Measurements from ENCODE around the gene MOG. TPM values are rescaled to one million over a fixed set of nuclear protein-coding genes. Genes with fewer than 3 reads are reported as not detected.

Gene MOG
- total RNA-seq, 2 experiments from 2014 or later = not detected

GRCh38 chr6:29674008-29674407 is 17.1 kb downstream of the MOG start:
- Histone ChIP-seq H3K79me2 (ENCODE audit: insufficient read depth, low read depth, low read length) (no peaks in the 10 kb centered on the region), H3K36me3 (ENCODE audit: insufficient read depth, low read length) (no peaks in the 10 kb centered on the region), H3K4me1 (ENCODE audit: insufficient read depth, low read length, poor library complexity, severe bottlenecking) (no peaks in the 10 kb centered on the region), H3K9me2 (ENCODE audit: insufficient read depth, low read length) (no peaks in the 10 kb centered on the region), H3K4me3 (ENCODE audit: low read depth, low read length, poor library complexity, severe bottlenecking) (no peak overlapping the region), H4K20me1 (ENCODE audit: insufficient read depth, low read length) (no peaks in the 10 kb centered on the region), H3K27ac (ENCODE audit: low read depth, low read length, poor library complexity, severe bottlenecking) (no peak overlapping the region), H3K4me2 (ENCODE audit: low read length) (no peak overlapping the region), H2AFZ (ENCODE audit: low read length) (no peak overlapping the region), H3K9me3 (ENCODE audit: low read length) (no peaks in the 10 kb centered on the region)
- intact Hi-C loops (cut with micrococcal nuclease; ENCODE audit: unreplicated experiment) = no loop called here
- BruUV-seq (replicated peaks) = no TSS peak
- TF ChIP-seq CTCF (conservative IDR thresholded peaks at IDR 0.05; ENCODE audit: low read length) = no peak
- POLR2A ChIA-PET = no interaction called here
- DNase-seq (ENCODE audit: low spot score) = no peak
- CTCF ChIA-PET (ENCODE audit: unreplicated experiment) = no interaction called here

DNA sequence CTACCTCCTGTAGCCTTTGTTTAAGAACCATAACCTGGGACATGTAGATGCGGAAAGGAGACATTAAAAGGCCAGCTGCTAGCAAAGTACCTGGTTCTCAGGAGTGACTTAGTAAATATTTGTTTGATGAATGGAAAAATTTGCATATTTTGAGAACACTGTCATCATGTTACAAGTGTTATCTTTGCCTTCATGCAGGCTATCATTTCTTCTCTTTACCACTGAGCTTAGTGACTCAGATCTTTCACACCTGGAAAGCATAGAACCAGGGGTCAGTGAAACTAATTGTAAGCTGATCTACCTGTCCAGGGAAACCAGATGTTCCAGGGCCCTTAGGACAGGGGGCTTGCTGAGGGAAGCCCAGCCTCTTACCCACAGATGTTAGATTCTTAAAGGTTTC is 18.7 kb downstream of the MOG start:
- no TSS peak for BruUV-seq (replicated peaks)
- no peaks in the 10 kb centered on the region for H3K9me3 ChIP-seq (ENCODE audit: low read length)
- no peaks in the 10 kb centered on the region for H3K79me2 ChIP-seq (ENCODE audit: insufficient read depth, low read depth, low read length)
- H4K20me1 ChIP-seq (ENCODE audit: insufficient read depth, low read length) = no peaks in the 10 kb centered on the region
- no peaks in the 10 kb centered on the region for H3K36me3 ChIP-seq (ENCODE audit: insufficient read depth, low read length)
- intact Hi-C loops (cut with micrococcal nuclease; ENCODE audit: unreplicated experiment) = no loop called here
- H3K4me2 ChIP-seq (ENCODE audit: low read length) = no peak overlapping the region
- H3K4me3 ChIP-seq (ENCODE audit: low read depth, low read length, poor library complexity, severe bottlenecking) = no peak overlapping the region
- no peak for DNase-seq (ENCODE audit: low spot score)
- ChIA-PET POLR2A (no interaction called here), CTCF (ENCODE audit: unreplicated experiment) (no interaction called here)
- no peak overlapping the region for H3K27ac ChIP-seq (ENCODE audit: low read depth, low read length, poor library complexity, severe bottlenecking)
- H3K9me2 ChIP-seq (ENCODE audit: insufficient read depth, low read length) = no peaks in the 10 kb centered on the region
- no peak overlapping the region for H2AFZ ChIP-seq (ENCODE audit: low read length)
- no peak for TF ChIP-seq CTCF (conservative IDR thresholded peaks at IDR 0.05; ENCODE audit: low read length)
- TF ChIP-seq EZH2phosphoT487 (IDR thresholded peaks at IDR 0.05; ENCODE audit: borderline replicate concordance, low read depth, low read length) = no peak
- no peaks in the 10 kb centered on the region for H3K4me1 ChIP-seq (ENCODE audit: insufficient read depth, low read length, poor library complexity, severe bottlenecking)

DNA sequence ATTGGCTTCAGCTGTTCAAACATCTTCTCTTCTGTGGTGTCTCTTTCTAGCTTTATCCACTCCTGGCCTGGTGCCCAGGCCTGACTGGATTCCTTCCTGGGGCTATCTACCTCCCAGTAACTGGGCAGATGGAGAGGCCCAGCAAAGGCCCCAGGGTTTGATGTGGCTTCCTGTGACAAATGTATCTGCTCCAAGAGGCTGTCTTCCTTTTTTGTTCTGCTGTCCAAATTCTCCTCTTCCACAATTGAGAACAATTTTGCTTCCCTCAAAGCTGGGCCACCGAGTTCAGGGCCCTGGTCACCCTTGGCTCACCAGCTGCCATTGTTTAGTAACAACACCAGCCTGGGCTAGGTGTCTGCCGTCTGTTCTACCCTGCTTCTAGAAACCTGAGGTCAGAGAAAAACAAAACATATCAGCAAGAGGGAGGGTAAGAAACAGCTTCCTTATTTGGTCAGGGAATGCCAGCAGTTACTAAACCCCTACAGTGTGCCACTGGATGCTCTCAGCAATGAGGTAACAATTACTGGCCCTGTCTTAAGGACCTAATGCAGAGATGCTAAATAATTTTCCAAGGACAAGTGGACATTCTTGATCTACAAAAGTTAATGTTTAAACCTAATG is 20.2 kb downstream of the MOG start:
- intact Hi-C loops (cut with micrococcal nuclease; ENCODE audit: unreplicated experiment) = no loop called here
- DNase-seq (ENCODE audit: low spot score) = no peak
- no peaks in the 10 kb centered on the region for H3K9me2 ChIP-seq (ENCODE audit: insufficient read depth, low read length)
- TF ChIP-seq CTCF (conservative IDR thresholded peaks at IDR 0.05; ENCODE audit: low read length) = no peak
- no peak overlapping the region for H3K27ac ChIP-seq (ENCODE audit: low read depth, low read length, poor library complexity, severe bottlenecking)
- POLR2A ChIA-PET = interaction anchor here (0.6 to 1.1 kb wide), 3 partner anchors 10 to 137 kb away, joined by 3 to 4 read pairs (median 4); no protein-coding TSS in a partner anchor
- no peak overlapping the region for H3K4me2 ChIP-seq (ENCODE audit: low read length)
- H3K9me3 ChIP-seq (ENCODE audit: low read length) = no peaks in the 10 kb centered on the region
- no peak overlapping the region for H3K4me3 ChIP-seq (ENCODE audit: low read depth, low read length, poor library complexity, severe bottlenecking)
- H3K4me1 ChIP-seq (ENCODE audit: insufficient read depth, low read length, poor library complexity, severe bottlenecking) = no peaks in the 10 kb centered on the region
- CTCF ChIA-PET (ENCODE audit: unreplicated experiment) = no interaction called here
- no peak overlapping the region for H2AFZ ChIP-seq (ENCODE audit: low read length)
- no peaks in the 10 kb centered on the region for H4K20me1 ChIP-seq (ENCODE audit: insufficient read depth, low read length)
- no peaks in the 10 kb centered on the region for H3K79me2 ChIP-seq (ENCODE audit: insufficient read depth, low read depth, low read length)
- H3K36me3 ChIP-seq (ENCODE audit: insufficient read depth, low read length) = no peaks in the 10 kb centered on the region
- BruUV-seq (replicated peaks) = no TSS peak

Data from OCI-LY7 (cell line).